ENCODE measurements around the gene MEI1. TPM values are rescaled to one million over a fixed set of nuclear protein-coding genes. Genes with fewer than 3 reads are reported as not detected.

Gene MEI1
- total RNA-seq, 1 donor from 2014 or later, result 1.3 TPM

DNA sequence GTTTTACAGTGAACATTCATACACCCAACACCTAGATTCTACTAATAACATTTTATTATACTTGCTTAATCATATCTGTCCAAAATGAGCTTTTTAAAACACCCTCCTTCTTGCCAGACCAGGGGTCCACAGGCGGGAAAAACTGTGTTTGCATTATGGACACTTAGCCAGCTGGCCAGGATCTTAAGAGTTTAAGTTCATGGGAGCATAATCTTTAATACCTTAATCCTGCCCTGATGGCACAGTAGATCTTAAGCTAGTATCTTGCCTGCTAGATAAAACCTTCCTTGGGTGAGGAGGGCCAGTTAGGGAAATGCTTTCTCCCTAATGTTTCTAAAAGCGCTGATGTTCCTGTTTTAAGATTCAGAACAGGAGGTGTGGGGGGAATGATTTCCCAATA is 88.0 kb downstream of the MEI1 start:
- Mint-ChIP-seq H3K27ac (no peak overlapping the region), H3K36me3 (no peaks in the 10 kb centered on the region), H3K4me3 (no peak overlapping the region), H3K4me1 (no peaks in the 10 kb centered on the region), H3K9me3 (no peaks in the 10 kb centered on the region), H3K27me3 (ENCODE audit: low read depth) (no peaks in the 10 kb centered on the region)
- DNase-seq (ENCODE audit: low spot score in 2 of 2, unreplicated experiment in 2 of 2), result no peak
- TF ChIP-seq, protein P1, sequence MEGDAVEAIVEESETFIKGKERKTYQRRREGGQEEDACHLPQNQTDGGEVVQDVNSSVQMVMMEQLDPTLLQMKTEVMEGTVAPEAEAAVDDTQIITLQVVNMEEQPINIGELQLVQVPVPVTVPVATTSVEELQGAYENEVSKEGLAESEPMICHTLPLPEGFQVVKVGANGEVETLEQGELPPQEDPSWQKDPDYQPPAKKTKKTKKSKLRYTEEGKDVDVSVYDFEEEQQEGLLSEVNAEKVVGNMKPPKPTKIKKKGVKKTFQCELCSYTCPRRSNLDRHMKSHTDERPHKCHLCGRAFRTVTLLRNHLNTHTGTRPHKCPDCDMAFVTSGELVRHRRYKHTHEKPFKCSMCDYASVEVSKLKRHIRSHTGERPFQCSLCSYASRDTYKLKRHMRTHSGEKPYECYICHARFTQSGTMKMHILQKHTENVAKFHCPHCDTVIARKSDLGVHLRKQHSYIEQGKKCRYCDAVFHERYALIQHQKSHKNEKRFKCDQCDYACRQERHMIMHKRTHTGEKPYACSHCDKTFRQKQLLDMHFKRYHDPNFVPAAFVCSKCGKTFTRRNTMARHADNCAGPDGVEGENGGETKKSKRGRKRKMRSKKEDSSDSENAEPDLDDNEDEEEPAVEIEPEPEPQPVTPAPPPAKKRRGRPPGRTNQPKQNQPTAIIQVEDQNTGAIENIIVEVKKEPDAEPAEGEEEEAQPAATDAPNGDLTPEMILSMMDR (IDR thresholded peaks at IDR 0.05; ENCODE audit: unreplicated experiment), result no peak

DNA sequence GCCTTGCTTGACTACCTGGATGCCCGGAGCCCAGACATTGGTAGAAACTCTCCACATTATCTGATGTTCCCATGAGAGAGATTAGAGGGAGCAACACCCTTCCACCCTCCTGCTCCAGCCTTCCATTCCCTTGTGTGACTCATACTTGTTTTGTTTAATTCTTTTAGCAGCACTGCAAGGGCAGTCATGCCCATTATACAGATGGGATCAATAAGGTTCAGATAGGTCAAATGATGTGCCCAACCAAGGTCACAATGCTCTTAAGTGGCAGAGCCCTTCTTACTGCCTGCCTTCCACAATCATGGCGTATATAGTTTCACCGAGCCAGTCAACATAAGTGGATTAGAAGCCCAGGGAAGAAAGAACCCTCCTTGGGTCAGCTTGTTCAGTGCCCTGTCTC is 94.6 kb downstream of the MEI1 start:
- Mint-ChIP-seq H3K27me3 (ENCODE audit: low read depth) (no peaks in the 10 kb centered on the region), H3K4me3 (no peak overlapping the region), H3K36me3 (no peaks in the 10 kb centered on the region), H3K4me1 (no peaks in the 10 kb centered on the region), H3K27ac (no peak overlapping the region), H3K9me3 (no peaks in the 10 kb centered on the region)
- TF ChIP-seq, protein P1 (IDR thresholded peaks at IDR 0.05; ENCODE audit: unreplicated experiment), result no peak
- no peak for DNase-seq (ENCODE audit: low spot score in 2 of 2, unreplicated experiment in 2 of 2)

DNA sequence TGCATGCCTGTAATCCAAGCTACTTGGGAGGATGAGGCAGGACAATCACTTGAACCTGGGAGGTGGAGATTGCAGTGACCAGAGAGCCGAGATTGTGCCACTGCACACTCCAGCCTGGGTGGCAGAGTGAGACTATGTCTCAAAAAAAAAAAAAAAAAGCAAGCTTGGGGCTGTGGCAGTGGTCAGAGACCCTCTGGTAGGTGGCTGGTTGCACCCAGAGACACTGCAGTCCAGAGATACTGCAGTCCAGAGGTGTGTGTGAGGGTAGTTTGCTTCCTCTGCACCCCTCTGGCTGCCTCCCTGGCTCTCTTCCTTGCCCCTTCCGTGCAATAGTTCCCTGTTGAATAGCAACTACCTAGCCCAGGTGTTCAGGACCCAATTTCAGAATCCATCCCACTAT is 99.4 kb downstream of the MEI1 start:
- Mint-ChIP-seq H3K27ac (peak overlapping the region; percentile 71), H3K36me3 (peaks cover 2% of the 10 kb centered on the region), H3K4me3 (no peak overlapping the region), H3K9me3 (no peaks in the 10 kb centered on the region), H3K4me1 (peaks cover 27% of the 10 kb centered on the region), H3K27me3 (ENCODE audit: low read depth) (no peaks in the 10 kb centered on the region)
- DNase-seq (ENCODE audit: low spot score in 2 of 2, unreplicated experiment in 2 of 2), result no peak
- TF ChIP-seq, protein P1 (IDR thresholded peaks at IDR 0.05; ENCODE audit: unreplicated experiment), result no peak

DNA sequence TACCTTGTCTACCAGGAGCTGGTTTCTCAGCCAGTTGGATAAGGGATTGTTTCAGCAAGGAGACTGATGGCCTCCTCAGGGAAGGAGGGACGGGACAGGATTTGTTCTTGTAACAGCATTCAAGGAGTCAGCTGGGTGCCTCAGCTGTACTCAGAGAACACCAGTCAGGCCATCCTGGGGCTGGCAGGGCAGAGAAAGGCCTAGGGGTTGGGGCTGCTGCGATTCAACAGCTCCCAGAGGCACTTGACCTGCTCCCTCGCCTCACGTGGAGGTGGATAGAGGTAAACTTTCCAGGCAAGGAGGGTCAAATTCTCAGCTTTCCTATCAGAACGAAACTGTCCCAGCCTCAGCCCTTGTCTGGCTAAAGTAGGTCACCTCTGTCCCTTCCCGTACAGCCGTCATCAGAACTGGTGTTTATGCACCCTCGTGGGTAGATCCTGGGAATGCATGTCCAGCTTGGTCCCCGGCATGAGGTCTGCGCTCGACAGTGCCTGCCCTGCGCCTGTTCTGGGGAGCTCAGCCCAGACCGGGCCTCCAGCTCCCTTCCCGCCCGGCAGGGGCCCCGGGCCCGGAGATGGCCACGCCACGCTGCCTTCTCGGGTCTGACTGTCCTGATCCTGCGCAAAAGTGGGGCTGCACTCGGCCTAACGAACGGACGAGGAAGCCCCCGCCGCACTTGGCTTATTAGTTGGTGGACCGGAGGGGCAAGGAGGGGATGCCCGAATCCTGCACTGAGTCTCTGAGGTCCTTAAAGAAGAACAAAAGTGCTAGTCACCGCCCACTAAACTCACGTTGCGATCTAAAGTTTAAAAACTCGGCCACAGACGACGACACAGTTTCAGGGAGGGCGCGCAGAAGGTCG is 100.4 kb downstream of the MEI1 start:
- H3K9me3 Mint-ChIP-seq, result no peaks in the 10 kb centered on the region
- H3K4me1 Mint-ChIP-seq, result peaks cover 27% of the 10 kb centered on the region
- H3K4me3 Mint-ChIP-seq, result peak overlapping the region; percentile 97
- TF ChIP-seq, protein P1 (IDR thresholded peaks at IDR 0.05; ENCODE audit: unreplicated experiment), result no peak
- H3K27me3 Mint-ChIP-seq (ENCODE audit: low read depth), result no peaks in the 10 kb centered on the region
- peaks cover 2% of the 10 kb centered on the region for H3K36me3 Mint-ChIP-seq
- DNase-seq (ENCODE audit: low spot score in 2 of 2, unreplicated experiment in 2 of 2), result peak in 1 of 2 experiments; percentile 39
- H3K27ac Mint-ChIP-seq, result peak overlapping the region; percentile 98

DNA sequence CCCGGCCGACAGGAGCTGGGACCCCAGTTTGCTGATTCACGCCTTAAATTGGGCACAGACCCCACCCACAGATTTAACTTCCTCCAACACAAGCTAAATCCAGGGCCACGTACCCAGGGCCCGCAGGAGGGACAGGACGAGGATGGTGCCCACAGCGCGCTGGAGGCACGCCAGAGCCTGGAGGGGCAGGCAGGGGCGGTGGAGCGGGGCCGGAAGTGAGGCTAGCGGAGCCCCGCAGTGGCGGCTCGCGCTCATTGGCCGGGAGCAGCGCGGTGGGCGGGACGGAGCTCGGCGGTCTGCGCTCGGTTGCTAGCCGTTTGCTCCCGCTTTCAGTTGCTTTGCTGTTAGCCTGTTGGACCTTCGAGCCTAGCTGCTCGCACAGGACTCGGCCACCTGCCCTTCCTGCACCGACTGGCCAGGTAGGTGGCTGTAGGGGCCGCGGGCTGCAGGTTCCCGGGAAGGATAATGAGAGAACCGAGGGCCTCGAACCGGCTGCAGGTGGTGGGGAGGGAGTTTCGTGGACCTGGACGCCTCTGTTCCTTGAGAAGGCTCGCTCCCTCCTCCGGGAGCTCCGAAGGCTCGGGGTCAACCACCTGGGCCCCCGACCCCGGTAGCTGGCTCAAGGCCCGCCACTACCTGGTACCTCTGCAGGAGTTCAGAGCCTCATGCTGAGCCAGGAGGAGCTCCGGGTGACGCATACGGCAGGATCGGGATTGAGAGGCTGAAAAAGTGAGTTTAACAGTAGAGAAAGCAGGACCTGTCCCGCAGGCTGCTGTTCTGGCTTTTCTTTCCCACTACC is 101.2 kb downstream of the MEI1 start, which contains the start of gene CCDC134:
Gene CCDC134 (plus strand): TSS at position 332 of the 799 bp plus-strand sequence. CDS start 8,212 bp downstream, outside the sequence.
- peaks cover 2% of the 10 kb centered on the region for H3K36me3 Mint-ChIP-seq
- DNase-seq (ENCODE audit: low spot score in 2 of 2, unreplicated experiment in 2 of 2), result peak; percentile 85 to 92
- peak within 1 kb of the TSS; percentile 98 for H3K27ac Mint-ChIP-seq
- no peaks in the 10 kb centered on the region for H3K9me3 Mint-ChIP-seq
- no peaks in the 10 kb centered on the region for H3K27me3 Mint-ChIP-seq (ENCODE audit: low read depth)
- H3K4me3 Mint-ChIP-seq, result peak within 1 kb of the TSS; percentile 97
- TF ChIP-seq, protein P1 (IDR thresholded peaks at IDR 0.05; ENCODE audit: unreplicated experiment), result no peak
- H3K4me1 Mint-ChIP-seq, result peaks cover 27% of the 10 kb centered on the region
